HepG2 (cell line): Measurements from ENCODE around the gene ESYT1. TPM values are rescaled to one million over a fixed set of nuclear protein-coding genes. Genes with fewer than 3 reads are reported as not detected.

Experiments used
- HNRNPL ChIP-seq: fragments of 200-400 bp; formaldehyde crosslinking; IDR thresholded peaks from 2 replicates; pipeline ENCODE4 v1.6.1; 2017; ENCODE audit warnings: mild to moderate bottlenecking, low read depth, low read length
- ONECUT2 ChIP-seq: sonication (generic); formaldehyde crosslinking; IDR thresholded peaks from 2 replicates; pipeline ENCODE4 v1.4.0; 2020; ENCODE audit warnings: missing genetic modification reagents
- RFX3 ChIP-seq: IDR thresholded peaks from 2 replicates; pipeline ENCODE4 v1.6.1; 2016; ENCODE audit warnings: missing biosample characterization, missing genetic modification reagents
- SNAPC2 ChIP-seq: sonication (generic); formaldehyde crosslinking; IDR thresholded peaks from 2 replicates; pipeline ENCODE4 v1.8.1; 2022; ENCODE audit warnings: mild to moderate bottlenecking, missing genetic modification reagents
- ZNF24 ChIP-seq: fragments of 450-650 bp; IDR thresholded peaks from 2 replicates; pipeline ENCODE4 v1.6.1; 2017; ENCODE audit warnings: antibody characterized with exemption, mild to moderate bottlenecking
- ZNF335 ChIP-seq: sonication (generic); formaldehyde crosslinking; IDR thresholded peaks from 2 replicates; pipeline ENCODE4 v1.4.0; 2020; ENCODE audit warnings: missing genetic modification reagents
- ZNF33A ChIP-seq: sonication (generic); formaldehyde crosslinking; IDR thresholded peaks from 2 replicates; pipeline ENCODE4 v1.5.1; 2020; ENCODE audit warnings: missing genetic modification reagents, mild to moderate bottlenecking, moderate library complexity, borderline replicate concordance
- ZNF720 ChIP-seq: sonication (generic); formaldehyde crosslinking; IDR thresholded peaks from 2 replicates; pipeline ENCODE4 v1.4.0; 2020; ENCODE audit warnings: missing genetic modification reagents
- polyA plus RNA-seq, 8 experiments: library from polyadenylated mRNA; depleted of rRNA in 3 of 8; stranded (reverse) in 7 of 8; unstranded in 1 of 8; fragments of >200 nt; fragmentation: Illumina TruSeq in 4 of 8; extraction: Trizol in 4 of 8; gene quantifications; 2 replicates each; pipeline versions ENCODE4 v1.2.1 to v1.2.3, GENCODE V29; 2011 to 2016; ENCODE audit warnings: low read depth in 4 of 8, missing spikeins in 1 of 8, mixed read lengths in 1 of 8; ENCODE audit not compliant: insufficient read depth in 1 of 8
- total RNA-seq, 5 experiments: library from RNA; depleted of rRNA; stranded (reverse); fragments of >200 nt; fragmentation: Illumina TruSeq; extraction: Trizol; gene quantifications; 2 replicates each; pipeline ENCODE4 v1.2.3, GENCODE V29; 2016; ENCODE audit warnings: low read depth in 1 of 5
- TF ChIP-seq, protein P1 (sequence below): sonication (generic); formaldehyde crosslinking; IDR thresholded peaks from 2 replicates; pipeline ENCODE4 v1.8.0; 2022; ENCODE audit warnings: missing genetic modification reagents, mild to moderate bottlenecking, borderline replicate concordance
- TF ChIP-seq, protein P2 (sequence below): sonication (generic); formaldehyde crosslinking; IDR thresholded peaks from one replicate; pipeline ENCODE4 v1.5.1; 2020; ENCODE audit warnings: mild to moderate bottlenecking, missing genetic modification reagents; ENCODE audit errors: not compliant biosample characterization
- TF ChIP-seq, protein P3 (sequence below): IDR thresholded peaks from 2 replicates; pipeline ENCODE4 v1.6.1; 2012; ENCODE audit warnings: inconsistent platforms
- TF ChIP-seq, protein P4 (sequence below): sonication (generic); formaldehyde crosslinking; IDR thresholded peaks from 2 replicates; pipeline ENCODE4 v1.4.0; 2020; ENCODE audit warnings: missing genetic modification reagents

The ESYT1 gene
- total and polyA plus RNA-seq, 2 of the 13 experiments (the other 11 are each of a cell fraction or from before 2014, with no cell fraction given): 66.9 to 71.0 TPM

DNA sequence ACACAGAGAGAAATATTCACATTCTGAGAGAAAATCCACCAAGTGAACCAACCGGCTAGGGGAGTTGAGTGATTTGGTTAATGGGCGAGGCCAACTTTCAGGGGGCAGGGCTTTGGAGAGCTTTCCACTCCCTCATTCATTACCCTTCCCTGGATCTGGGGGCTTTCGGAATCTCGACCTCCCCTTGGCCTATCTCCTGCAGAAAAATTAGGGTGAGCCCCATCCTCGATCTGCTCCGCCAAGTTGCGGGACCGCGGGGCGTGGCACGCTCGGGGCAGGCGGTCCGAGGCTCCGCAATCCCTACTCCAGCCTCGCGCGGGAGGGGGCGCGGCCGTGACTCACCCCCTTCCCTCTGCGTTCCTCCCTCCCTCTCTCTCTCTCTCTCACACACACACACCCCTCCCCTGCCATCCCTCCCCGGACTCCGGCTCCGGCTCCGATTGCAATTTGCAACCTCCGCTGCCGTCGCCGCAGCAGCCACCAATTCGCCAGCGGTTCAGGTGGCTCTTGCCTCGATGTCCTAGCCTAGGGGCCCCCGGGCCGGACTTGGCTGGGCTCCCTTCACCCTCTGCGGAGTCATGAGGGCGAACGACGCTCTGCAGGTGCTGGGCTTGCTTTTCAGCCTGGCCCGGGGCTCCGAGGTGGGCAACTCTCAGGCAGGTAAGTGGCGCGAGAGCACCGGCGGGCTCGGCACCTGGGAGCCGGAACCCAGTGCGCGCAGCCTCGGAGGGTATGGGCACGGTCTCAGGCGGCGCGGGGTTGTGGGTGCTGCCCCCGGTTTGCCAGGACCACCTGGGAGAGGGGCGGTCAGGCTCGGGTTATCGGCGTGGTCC, 48.1 kb upstream of the ESYT1 start, which contains the start of gene ERBB3 (continued):
- TF ChIP-seq, protein P1, sequence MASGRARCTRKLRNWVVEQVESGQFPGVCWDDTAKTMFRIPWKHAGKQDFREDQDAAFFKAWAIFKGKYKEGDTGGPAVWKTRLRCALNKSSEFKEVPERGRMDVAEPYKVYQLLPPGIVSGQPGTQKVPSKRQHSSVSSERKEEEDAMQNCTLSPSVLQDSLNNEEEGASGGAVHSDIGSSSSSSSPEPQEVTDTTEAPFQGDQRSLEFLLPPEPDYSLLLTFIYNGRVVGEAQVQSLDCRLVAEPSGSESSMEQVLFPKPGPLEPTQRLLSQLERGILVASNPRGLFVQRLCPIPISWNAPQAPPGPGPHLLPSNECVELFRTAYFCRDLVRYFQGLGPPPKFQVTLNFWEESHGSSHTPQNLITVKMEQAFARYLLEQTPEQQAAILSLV (CRISPR knock-in tag): no peak; the same call in 1 of the 2 replicates
- TF ChIP-seq, protein P2, sequence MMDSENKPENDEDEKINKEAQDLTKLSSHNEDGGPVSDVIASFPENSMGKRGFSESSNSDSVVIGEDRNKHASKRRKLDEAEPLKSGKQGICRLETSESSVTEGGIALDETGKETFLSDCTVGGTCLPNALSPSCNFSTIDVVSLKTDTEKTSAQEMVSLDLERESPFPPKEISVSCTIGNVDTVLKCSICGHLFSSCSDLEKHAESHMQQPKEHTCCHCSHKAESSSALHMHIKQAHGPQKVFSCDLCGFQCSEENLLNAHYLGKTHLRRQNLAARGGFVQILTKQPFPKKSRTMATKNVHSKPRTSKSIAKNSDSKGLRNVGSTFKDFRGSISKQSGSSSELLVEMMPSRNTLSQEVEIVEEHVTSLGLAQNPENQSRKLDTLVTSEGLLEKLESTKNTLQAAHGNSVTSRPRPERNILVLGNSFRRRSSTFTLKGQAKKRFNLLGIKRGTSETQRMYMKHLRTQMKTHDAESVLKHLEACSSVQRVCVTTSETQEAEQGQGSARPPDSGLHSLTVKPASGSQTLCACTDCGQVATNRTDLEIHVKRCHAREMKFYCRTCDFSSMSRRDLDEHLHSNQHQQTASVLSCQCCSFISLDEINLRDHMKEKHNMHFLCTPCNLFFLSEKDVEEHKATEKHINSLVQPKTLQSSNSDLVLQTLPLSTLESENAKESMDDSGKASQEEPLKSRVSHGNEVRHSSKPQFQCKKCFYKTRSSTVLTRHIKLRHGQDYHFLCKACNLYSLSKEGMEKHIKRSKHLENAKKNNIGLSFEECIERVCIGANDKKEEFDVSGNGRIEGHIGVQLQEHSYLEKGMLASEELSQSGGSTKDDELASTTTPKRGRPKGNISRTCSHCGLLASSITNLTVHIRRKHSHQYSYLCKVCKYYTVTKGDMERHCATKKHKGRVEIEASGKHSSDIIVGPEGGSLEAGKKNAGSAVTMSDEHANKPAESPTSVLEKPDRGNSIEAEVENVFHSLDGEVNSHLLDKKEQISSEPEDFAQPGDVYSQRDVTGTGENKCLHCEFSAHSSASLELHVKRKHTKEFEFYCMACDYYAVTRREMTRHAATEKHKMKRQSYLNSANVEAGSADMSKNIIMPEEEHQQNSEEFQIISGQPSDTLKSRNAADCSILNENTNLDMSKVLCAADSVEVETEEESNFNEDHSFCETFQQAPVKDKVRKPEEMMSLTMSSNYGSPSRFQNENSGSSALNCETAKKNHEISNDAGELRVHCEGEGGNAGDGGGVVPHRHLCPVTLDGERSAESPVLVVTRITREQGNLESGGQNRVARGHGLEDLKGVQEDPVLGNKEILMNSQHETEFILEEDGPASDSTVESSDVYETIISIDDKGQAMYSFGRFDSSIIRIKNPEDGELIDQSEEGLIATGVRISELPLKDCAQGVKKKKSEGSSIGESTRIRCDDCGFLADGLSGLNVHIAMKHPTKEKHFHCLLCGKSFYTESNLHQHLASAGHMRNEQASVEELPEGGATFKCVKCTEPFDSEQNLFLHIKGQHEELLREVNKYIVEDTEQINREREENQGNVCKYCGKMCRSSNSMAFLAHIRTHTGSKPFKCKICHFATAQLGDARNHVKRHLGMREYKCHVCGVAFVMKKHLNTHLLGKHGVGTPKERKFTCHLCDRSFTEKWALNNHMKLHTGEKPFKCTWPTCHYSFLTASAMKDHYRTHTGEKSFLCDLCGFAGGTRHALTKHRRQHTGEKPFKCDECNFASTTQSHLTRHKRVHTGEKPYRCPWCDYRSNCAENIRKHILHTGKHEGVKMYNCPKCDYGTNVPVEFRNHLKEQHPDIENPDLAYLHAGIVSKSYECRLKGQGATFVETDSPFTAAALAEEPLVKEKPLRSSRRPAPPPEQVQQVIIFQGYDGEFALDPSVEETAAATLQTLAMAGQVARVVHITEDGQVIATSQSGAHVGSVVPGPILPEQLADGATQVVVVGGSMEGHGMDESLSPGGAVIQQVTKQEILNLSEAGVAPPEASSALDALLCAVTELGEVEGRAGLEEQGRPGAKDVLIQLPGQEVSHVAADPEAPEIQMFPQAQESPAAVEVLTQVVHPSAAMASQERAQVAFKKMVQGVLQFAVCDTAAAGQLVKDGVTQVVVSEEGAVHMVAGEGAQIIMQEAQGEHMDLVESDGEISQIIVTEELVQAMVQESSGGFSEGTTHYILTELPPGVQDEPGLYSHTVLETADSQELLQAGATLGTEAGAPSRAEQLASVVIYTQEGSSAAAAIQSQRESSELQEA (CRISPR knock-in tag): no peak
- TF ChIP-seq RFX3 (no peak), ZNF335 (CRISPR knock-in tag) (no peak), ZNF33A (CRISPR knock-in tag) (peak; percentile 91; the same call in 1 of the 2 replicates), ZNF24 (no peak), HNRNPL (peak; percentile 82), SNAPC2 (CRISPR knock-in tag) (peak; percentile 73; the same call in 1 of the 2 replicates), ZNF720 (CRISPR knock-in tag) (no peak), ONECUT2 (peak; percentile 35; the same call in 1 of the 2 replicates)
- TF ChIP-seq, protein P3, sequence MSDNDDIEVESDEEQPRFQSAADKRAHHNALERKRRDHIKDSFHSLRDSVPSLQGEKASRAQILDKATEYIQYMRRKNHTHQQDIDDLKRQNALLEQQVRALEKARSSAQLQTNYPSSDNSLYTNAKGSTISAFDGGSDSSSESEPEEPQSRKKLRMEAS: peak; percentile 76
- TF ChIP-seq, protein P4, sequence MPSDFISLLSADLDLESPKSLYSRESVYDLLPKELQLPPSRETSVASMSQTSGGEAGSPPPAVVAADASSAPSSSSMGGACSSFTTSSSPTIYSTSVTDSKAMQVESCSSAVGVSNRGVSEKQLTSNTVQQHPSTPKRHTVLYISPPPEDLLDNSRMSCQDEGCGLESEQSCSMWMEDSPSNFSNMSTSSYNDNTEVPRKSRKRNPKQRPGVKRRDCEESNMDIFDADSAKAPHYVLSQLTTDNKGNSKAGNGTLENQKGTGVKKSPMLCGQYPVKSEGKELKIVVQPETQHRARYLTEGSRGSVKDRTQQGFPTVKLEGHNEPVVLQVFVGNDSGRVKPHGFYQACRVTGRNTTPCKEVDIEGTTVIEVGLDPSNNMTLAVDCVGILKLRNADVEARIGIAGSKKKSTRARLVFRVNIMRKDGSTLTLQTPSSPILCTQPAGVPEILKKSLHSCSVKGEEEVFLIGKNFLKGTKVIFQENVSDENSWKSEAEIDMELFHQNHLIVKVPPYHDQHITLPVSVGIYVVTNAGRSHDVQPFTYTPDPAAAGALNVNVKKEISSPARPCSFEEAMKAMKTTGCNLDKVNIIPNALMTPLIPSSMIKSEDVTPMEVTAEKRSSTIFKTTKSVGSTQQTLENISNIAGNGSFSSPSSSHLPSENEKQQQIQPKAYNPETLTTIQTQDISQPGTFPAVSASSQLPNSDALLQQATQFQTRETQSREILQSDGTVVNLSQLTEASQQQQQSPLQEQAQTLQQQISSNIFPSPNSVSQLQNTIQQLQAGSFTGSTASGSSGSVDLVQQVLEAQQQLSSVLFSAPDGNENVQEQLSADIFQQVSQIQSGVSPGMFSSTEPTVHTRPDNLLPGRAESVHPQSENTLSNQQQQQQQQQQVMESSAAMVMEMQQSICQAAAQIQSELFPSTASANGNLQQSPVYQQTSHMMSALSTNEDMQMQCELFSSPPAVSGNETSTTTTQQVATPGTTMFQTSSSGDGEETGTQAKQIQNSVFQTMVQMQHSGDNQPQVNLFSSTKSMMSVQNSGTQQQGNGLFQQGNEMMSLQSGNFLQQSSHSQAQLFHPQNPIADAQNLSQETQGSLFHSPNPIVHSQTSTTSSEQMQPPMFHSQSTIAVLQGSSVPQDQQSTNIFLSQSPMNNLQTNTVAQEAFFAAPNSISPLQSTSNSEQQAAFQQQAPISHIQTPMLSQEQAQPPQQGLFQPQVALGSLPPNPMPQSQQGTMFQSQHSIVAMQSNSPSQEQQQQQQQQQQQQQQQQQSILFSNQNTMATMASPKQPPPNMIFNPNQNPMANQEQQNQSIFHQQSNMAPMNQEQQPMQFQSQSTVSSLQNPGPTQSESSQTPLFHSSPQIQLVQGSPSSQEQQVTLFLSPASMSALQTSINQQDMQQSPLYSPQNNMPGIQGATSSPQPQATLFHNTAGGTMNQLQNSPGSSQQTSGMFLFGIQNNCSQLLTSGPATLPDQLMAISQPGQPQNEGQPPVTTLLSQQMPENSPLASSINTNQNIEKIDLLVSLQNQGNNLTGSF (CRISPR knock-in tag): no peak
